ENCODE data around the gene TAF4.

The TAF4 gene

GRCh38 chr20:62030357-62030756 is 35.3 kb downstream of the TAF4 start:
- no peak for DNase-seq (ENCODE audit: low read depth, low spot score)
- Histone ChIP-seq H3K4me3 (ENCODE audit: low read length) (no peak overlapping the region), H3K27me3 (ENCODE audit: control insufficient read depth, insufficient read depth, low read length) (no peaks in the 10 kb centered on the region), H3K9me3 (ENCODE audit: control insufficient read depth, insufficient read depth, low read length) (no peaks in the 10 kb centered on the region), H3K4me1 (ENCODE audit: control insufficient read depth, insufficient read depth, low read length) (peaks cover 11% of the 10 kb centered on the region), H3K27ac (ENCODE audit: low read length) (no peak overlapping the region), H3K36me3 (ENCODE audit: control insufficient read depth, insufficient read depth, low read length) (no peaks in the 10 kb centered on the region)
- WGBS (ENCODE audit: insufficient coverage, insufficient read length) = no CpG with 5 or more reads among the region's 9 CpGs

DNA sequence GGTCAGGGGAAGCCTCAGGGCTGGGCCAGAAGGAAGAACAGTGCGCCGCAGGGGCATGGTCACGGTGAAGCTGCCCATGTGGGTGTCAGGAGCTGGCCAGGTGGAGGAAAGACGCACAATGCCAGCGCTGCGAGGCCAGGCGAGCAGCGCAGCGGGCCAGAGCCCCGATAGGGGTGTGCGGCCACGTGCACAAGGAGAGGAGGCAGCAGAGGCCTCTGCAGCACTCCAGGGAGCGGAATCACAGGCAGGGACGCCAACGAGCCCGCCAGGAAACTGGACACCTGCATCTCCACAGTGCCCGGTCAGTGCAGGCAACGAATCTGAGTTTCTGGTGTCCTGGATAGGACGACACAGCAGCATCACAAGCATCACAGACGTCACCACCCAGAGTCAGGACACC is 35.7 kb downstream of the TAF4 start:
- Histone ChIP-seq H3K9me3 (ENCODE audit: control insufficient read depth, insufficient read depth, low read length) (no peaks in the 10 kb centered on the region), H3K27ac (ENCODE audit: low read length) (no peak overlapping the region), H3K36me3 (ENCODE audit: control insufficient read depth, insufficient read depth, low read length) (no peaks in the 10 kb centered on the region), H3K4me1 (ENCODE audit: control insufficient read depth, insufficient read depth, low read length) (peaks cover 11% of the 10 kb centered on the region), H3K4me3 (ENCODE audit: low read length) (no peak overlapping the region), H3K27me3 (ENCODE audit: control insufficient read depth, insufficient read depth, low read length) (no peaks in the 10 kb centered on the region)
- DNase-seq (ENCODE audit: low read depth, low spot score) = no peak
- no CpG with 5 or more reads among the region's 20 CpGs for WGBS (ENCODE audit: insufficient coverage, insufficient read length)

GRCh38 chr20:62029296-62029695 is 36.4 kb downstream of the TAF4 start:
- DNase-seq (ENCODE audit: low read depth, low spot score) = no peak
- WGBS (ENCODE audit: insufficient coverage, insufficient read length) = no CpG with 5 or more reads among the region's 15 CpGs
- no peaks in the 10 kb centered on the region for H3K9me3 ChIP-seq (ENCODE audit: control insufficient read depth, insufficient read depth, low read length)
- H3K36me3 ChIP-seq (ENCODE audit: control insufficient read depth, insufficient read depth, low read length) = no peaks in the 10 kb centered on the region
- no peak overlapping the region for H3K4me3 ChIP-seq (ENCODE audit: low read length)
- no peak overlapping the region for H3K27ac ChIP-seq (ENCODE audit: low read length)
- H3K27me3 ChIP-seq (ENCODE audit: control insufficient read depth, insufficient read depth, low read length) = no peaks in the 10 kb centered on the region
- peaks cover 11% of the 10 kb centered on the region for H3K4me1 ChIP-seq (ENCODE audit: control insufficient read depth, insufficient read depth, low read length)

DNA sequence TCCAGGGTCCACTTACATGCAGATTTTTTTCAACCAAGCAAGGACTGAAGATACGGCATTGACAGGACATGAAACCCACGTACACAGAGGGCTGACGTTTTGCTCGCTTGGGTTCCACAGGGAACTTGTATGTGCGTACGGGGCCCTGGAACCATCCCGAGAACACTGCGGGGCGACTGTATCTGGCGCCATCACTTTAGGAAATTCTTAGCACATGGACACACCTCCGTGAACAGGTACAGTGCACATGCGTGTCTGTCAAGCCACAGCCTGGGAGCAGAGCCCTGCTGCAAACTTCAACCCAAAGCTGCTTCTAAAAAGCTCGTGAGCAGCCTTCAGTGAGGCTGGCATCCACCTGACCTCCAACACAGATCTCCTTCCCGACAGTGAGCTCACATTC is 37.3 kb downstream of the TAF4 start:
- WGBS (ENCODE audit: insufficient coverage, insufficient read length) = no CpG with 5 or more reads among the region's 14 CpGs
- no peak overlapping the region for H3K27ac ChIP-seq (ENCODE audit: low read length)
- no peak overlapping the region for H3K4me3 ChIP-seq (ENCODE audit: low read length)
- H3K9me3 ChIP-seq (ENCODE audit: control insufficient read depth, insufficient read depth, low read length) = no peaks in the 10 kb centered on the region
- no peak for DNase-seq (ENCODE audit: low read depth, low spot score)
- no peaks in the 10 kb centered on the region for H3K27me3 ChIP-seq (ENCODE audit: control insufficient read depth, insufficient read depth, low read length)
- H3K36me3 ChIP-seq (ENCODE audit: control insufficient read depth, insufficient read depth, low read length) = no peaks in the 10 kb centered on the region
- peaks cover 11% of the 10 kb centered on the region for H3K4me1 ChIP-seq (ENCODE audit: control insufficient read depth, insufficient read depth, low read length)

GRCh38 chr20:62027698-62028321 is 37.9 kb downstream of the TAF4 start:
- no peak overlapping the region for H3K4me3 ChIP-seq (ENCODE audit: low read length)
- H3K4me1 ChIP-seq (ENCODE audit: control insufficient read depth, insufficient read depth, low read length) = peaks cover 11% of the 10 kb centered on the region
- H3K9me3 ChIP-seq (ENCODE audit: control insufficient read depth, insufficient read depth, low read length) = no peaks in the 10 kb centered on the region
- DNase-seq (ENCODE audit: low read depth, low spot score) = no peak
- H3K27me3 ChIP-seq (ENCODE audit: control insufficient read depth, insufficient read depth, low read length) = no peaks in the 10 kb centered on the region
- no peaks in the 10 kb centered on the region for H3K36me3 ChIP-seq (ENCODE audit: control insufficient read depth, insufficient read depth, low read length)
- H3K27ac ChIP-seq (ENCODE audit: low read length) = no peak overlapping the region
- WGBS (ENCODE audit: insufficient coverage, insufficient read length) = no CpG with 5 or more reads among the region's 12 CpGs

GRCh38 chr20:62027116-62027515 is 38.6 kb downstream of the TAF4 start:
- Histone ChIP-seq H3K27me3 (ENCODE audit: control insufficient read depth, insufficient read depth, low read length) (no peaks in the 10 kb centered on the region), H3K36me3 (ENCODE audit: control insufficient read depth, insufficient read depth, low read length) (no peaks in the 10 kb centered on the region), H3K4me1 (ENCODE audit: control insufficient read depth, insufficient read depth, low read length) (peaks cover 11% of the 10 kb centered on the region), H3K4me3 (ENCODE audit: low read length) (no peak overlapping the region), H3K9me3 (ENCODE audit: control insufficient read depth, insufficient read depth, low read length) (no peaks in the 10 kb centered on the region), H3K27ac (ENCODE audit: low read length) (no peak overlapping the region)
- DNase-seq (ENCODE audit: low read depth, low spot score) = no peak
- no CpG with 5 or more reads among the region's 9 CpGs for WGBS (ENCODE audit: insufficient coverage, insufficient read length)

- no peak for DNase-seq (ENCODE audit: low read depth, low spot score)
- no peak overlapping the region for H3K27ac ChIP-seq (ENCODE audit: low read length)
- no peak overlapping the region for H3K4me3 ChIP-seq (ENCODE audit: low read length)
- no peaks in the 10 kb centered on the region for H3K36me3 ChIP-seq (ENCODE audit: control insufficient read depth, insufficient read depth, low read length)
- peaks cover 10% of the 10 kb centered on the region for H3K4me1 ChIP-seq (ENCODE audit: control insufficient read depth, insufficient read depth, low read length)
- no peaks in the 10 kb centered on the region for H3K27me3 ChIP-seq (ENCODE audit: control insufficient read depth, insufficient read depth, low read length)
- H3K9me3 ChIP-seq (ENCODE audit: control insufficient read depth, insufficient read depth, low read length) = no peaks in the 10 kb centered on the region
- WGBS (ENCODE audit: insufficient coverage, insufficient read length) = no CpG with 5 or more reads among the region's 11 CpGs
These were observed 39.2 kb downstream of the TAF4 start for GRCh38 chr20:62026564-62026856.

DNA sequence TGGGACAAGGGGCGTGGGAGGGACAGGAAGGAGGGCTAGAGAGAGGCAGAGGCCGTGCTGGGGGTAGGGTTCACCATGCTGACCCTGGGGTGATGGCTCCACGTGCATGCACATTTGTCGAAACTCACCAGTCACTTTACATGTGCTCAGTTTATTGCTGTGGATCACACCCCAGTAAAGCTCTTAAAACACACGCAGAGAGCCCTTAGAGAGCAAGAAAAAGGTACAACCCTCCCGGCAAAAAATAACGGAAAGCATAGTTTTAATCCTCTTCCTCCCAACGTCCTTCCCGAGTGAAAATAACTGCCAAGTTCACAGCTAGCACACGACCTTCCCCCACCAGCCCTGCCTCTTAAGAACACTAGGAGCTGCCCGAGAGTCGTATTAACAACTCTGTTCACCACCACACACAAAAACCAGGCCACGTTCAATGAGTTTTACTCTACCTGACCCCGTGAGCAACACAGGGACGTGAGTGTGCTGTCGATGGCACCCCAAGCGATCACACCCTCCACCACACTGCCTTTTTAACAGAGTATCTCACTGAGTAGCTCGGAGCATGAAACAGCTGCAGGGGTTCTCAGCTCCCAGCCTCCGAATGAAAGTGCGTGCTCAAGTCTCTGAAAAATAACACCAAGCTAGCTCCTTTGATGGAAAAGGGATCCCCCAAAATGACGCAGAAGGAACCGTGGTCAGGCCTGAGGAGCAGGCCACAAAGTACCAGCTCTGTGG is 39.7 kb downstream of the TAF4 start:
- H3K36me3 ChIP-seq (ENCODE audit: control insufficient read depth, insufficient read depth, low read length) = no peaks in the 10 kb centered on the region
- no peaks in the 10 kb centered on the region for H3K9me3 ChIP-seq (ENCODE audit: control insufficient read depth, insufficient read depth, low read length)
- no peak for DNase-seq (ENCODE audit: low read depth, low spot score)
- WGBS (ENCODE audit: insufficient coverage, insufficient read length) = no CpG with 5 or more reads among the region's 22 CpGs
- no peaks in the 10 kb centered on the region for H3K27me3 ChIP-seq (ENCODE audit: control insufficient read depth, insufficient read depth, low read length)
- H3K4me1 ChIP-seq (ENCODE audit: control insufficient read depth, insufficient read depth, low read length) = peaks cover 11% of the 10 kb centered on the region
- H3K4me3 ChIP-seq (ENCODE audit: low read length) = no peak overlapping the region
- no peak overlapping the region for H3K27ac ChIP-seq (ENCODE audit: low read length)

DNA sequence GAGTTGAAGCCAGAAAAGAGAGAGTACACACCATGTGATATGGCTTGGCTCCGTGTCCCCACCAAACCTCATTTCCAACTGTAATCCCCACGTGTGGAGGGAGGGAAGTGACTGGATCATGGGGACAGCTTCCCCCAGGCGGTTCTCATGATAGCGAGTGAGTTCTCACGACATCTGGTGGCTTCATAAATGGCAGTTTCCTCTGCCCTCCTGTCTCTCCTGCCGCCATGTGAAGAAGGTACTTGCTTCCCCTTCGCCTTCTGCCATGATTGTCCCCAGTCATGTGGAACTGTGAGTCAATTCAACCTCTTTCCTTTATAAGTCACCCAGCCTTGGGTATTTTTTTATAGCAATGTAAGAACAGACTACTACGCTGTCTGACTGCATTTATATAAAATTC is 40.3 kb downstream of the TAF4 start:
- Histone ChIP-seq H3K9me3 (ENCODE audit: control insufficient read depth, insufficient read depth, low read length) (no peaks in the 10 kb centered on the region), H3K4me1 (ENCODE audit: control insufficient read depth, insufficient read depth, low read length) (peaks cover 11% of the 10 kb centered on the region), H3K4me3 (ENCODE audit: low read length) (no peak overlapping the region), H3K27ac (ENCODE audit: low read length) (no peak overlapping the region), H3K27me3 (ENCODE audit: control insufficient read depth, insufficient read depth, low read length) (no peaks in the 10 kb centered on the region), H3K36me3 (ENCODE audit: control insufficient read depth, insufficient read depth, low read length) (no peaks in the 10 kb centered on the region)
- no CpG with 5 or more reads among the region's 8 CpGs for WGBS (ENCODE audit: insufficient coverage, insufficient read length)
- no peak for DNase-seq (ENCODE audit: low read depth, low spot score)

DNA sequence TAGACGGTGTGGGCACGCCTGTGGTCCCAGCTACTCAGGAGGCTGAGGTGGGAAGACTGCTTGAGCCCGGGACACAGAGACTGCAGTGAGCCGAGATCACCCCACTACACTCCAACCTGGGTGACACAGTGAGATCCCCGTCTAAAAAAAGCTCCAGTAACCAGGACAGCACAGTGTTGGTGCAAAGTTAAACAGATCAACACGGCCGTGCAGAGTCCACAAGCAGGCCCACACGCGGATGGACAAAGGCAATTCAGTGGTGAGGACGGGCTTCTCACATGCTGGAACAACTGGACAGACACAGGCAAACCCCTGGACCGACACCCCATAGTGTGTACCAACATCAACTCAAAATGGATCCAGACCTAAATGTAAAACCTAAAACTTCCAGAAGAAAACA is 41.7 kb downstream of the TAF4 start:
- no CpG with 5 or more reads among the region's 11 CpGs for WGBS (ENCODE audit: insufficient coverage, insufficient read length)
- DNase-seq (ENCODE audit: low read depth, low spot score) = no peak

DNA sequence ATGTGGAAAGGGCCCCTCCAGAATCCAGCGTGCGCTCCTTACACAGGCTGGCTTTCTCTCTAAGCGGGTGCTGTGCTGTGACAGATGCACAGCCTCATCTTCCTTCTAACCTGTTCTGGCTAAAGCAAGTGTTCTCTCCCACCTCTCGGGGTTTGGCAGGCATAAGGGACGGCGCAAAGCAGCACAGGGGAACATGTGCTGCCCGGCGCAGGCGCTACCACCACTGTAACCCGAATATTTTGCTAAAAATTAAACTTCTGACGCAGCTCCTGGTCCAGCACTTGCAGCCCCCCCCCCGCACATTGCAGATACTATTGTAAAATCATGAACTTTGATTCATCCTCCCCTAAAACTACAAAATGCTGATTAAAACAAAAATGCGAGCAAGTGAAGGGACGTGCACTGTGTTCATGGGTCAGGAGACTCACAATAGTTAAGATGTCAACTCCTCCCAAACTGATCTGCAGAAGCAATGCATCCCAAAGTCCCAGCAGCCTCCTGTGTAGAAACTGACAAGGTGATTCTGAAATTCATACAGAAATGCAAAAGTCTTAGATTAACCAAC is 43.0 kb downstream of the TAF4 start:
- WGBS (ENCODE audit: insufficient coverage, insufficient read length) = no CpG with 5 or more reads among the region's 14 CpGs

More for the DNA sequence above, 41.7 kb downstream of the TAF4 start:
- Histone ChIP-seq H3K4me1 (ENCODE audit: control insufficient read depth, insufficient read depth, low read length) (peaks cover 10% of the 10 kb centered on the region), H3K4me3 (ENCODE audit: low read length) (no peak overlapping the region), H3K27me3 (ENCODE audit: control insufficient read depth, insufficient read depth, low read length) (no peaks in the 10 kb centered on the region), H3K36me3 (ENCODE audit: control insufficient read depth, insufficient read depth, low read length) (no peaks in the 10 kb centered on the region), H3K9me3 (ENCODE audit: control insufficient read depth, insufficient read depth, low read length) (no peaks in the 10 kb centered on the region), H3K27ac (ENCODE audit: low read length) (no peak overlapping the region)

More for the DNA sequence above, 43.0 kb downstream of the TAF4 start:
- H3K9me3 ChIP-seq (ENCODE audit: control insufficient read depth, insufficient read depth, low read length) = no peaks in the 10 kb centered on the region
- H3K4me3 ChIP-seq (ENCODE audit: low read length) = no peak overlapping the region
- DNase-seq (ENCODE audit: low read depth, low spot score) = no peak
- no peaks in the 10 kb centered on the region for H3K36me3 ChIP-seq (ENCODE audit: control insufficient read depth, insufficient read depth, low read length)
- no peak overlapping the region for H3K27ac ChIP-seq (ENCODE audit: low read length)
- peaks cover 10% of the 10 kb centered on the region for H3K4me1 ChIP-seq (ENCODE audit: control insufficient read depth, insufficient read depth, low read length)
- no peaks in the 10 kb centered on the region for H3K27me3 ChIP-seq (ENCODE audit: control insufficient read depth, insufficient read depth, low read length)

Measured in iPS DF 6.9 (cell line).